ENCODE data around the gene PTGR3. TPM values are rescaled to one million over a fixed set of nuclear protein-coding genes. Genes with fewer than 3 reads are reported as not detected.

The PTGR3 gene
- total RNA-seq, 1 experiment from 2014 or later, result 1.6 TPM

GRCh38 chr18:75249175-75249518, 40.2 kb upstream of the PTGR3 start:
- H2AFZ ChIP-seq (ENCODE audit: low read length), result no peak overlapping the region
- H3K27ac ChIP-seq (ENCODE audit: insufficient read length, low read depth, low read length), result no peak overlapping the region
- WGBS (ENCODE audit: extremely low coverage, insufficient read length, low lambda C conversion rate), result no CpG with 5 or more reads among the region's 9 CpGs

More at GRCh38 chr18:75249175-75249518, 40.2 kb upstream of the PTGR3 start:
- no peak overlapping the region for H2BK20ac ChIP-seq (ENCODE audit: low read depth, low read length, poor library complexity, severe bottlenecking)
- no peaks in the 10 kb centered on the region for H3K9me3 ChIP-seq (ENCODE audit: control insufficient read depth, low read depth, low read length)
- H3K18ac ChIP-seq (ENCODE audit: insufficient read length, low read depth, low read length), result no peak overlapping the region
- Mint-ChIP-seq H3K4me3 (no peak overlapping the region), H3K36me3 (ENCODE audit: insufficient read depth in 1 of 3, low read depth in 3 of 3) (no peaks in the 10 kb centered on the region), H3K27me3 (ENCODE audit: low read depth) (no peaks in the 10 kb centered on the region), H3K4me1 (no peaks in the 10 kb centered on the region), H3K9me3 (no peaks in the 10 kb centered on the region; a peak in 1 of 5 replicates), H3K27ac (no peak overlapping the region)
- TF ChIP-seq CTCF (conservative IDR thresholded peaks at IDR 0.05), result no peak
- H3K23ac ChIP-seq (ENCODE audit: insufficient read length, low read depth, low read length), result no peak overlapping the region
- no peak overlapping the region for H3K9ac ChIP-seq (ENCODE audit: extremely low read depth, insufficient read length, low read length)
- no peaks in the 10 kb centered on the region for H3K23me2 ChIP-seq (ENCODE audit: insufficient read length, low read depth, low read length, poor library complexity, severe bottlenecking)
- H4K20me1 ChIP-seq (ENCODE audit: control insufficient read depth, insufficient read depth, insufficient read length), result no peaks in the 10 kb centered on the region
- no peak overlapping the region for H2BK15ac ChIP-seq (ENCODE audit: low read depth, low read length)
- no peaks in the 10 kb centered on the region for H3K79me1 ChIP-seq (ENCODE audit: insufficient read depth, low read depth, low read length, poor library complexity, severe bottlenecking)
- no peak overlapping the region for H2BK120ac ChIP-seq (ENCODE audit: low read depth, low read length, poor library complexity, severe bottlenecking)
- H3K56ac ChIP-seq (ENCODE audit: insufficient read length, low read depth, low read length), result no peak overlapping the region
- no peak overlapping the region for H3K4ac ChIP-seq (ENCODE audit: low read depth, low read length)
- no peak overlapping the region for H4K91ac ChIP-seq (ENCODE audit: insufficient read length, low read depth, low read length)
- no peaks in the 10 kb centered on the region for H3K79me2 ChIP-seq (ENCODE audit: insufficient read depth, low read length)
- H3K14ac ChIP-seq (ENCODE audit: insufficient read depth, low read length), result no peak overlapping the region
- no peaks in the 10 kb centered on the region for H3K27me3 ChIP-seq (ENCODE audit: insufficient read depth, low read length)
- H4K8ac ChIP-seq (replicated peaks; ENCODE audit: insufficient read length, low read depth, low read length), result no peak overlapping the region
- H3K4me2 ChIP-seq (ENCODE audit: insufficient read depth, insufficient read length, low read length), result no peak overlapping the region
- no peaks in the 10 kb centered on the region for H3K4me1 ChIP-seq (ENCODE audit: insufficient read depth, low read length)
- H2BK12ac ChIP-seq (ENCODE audit: insufficient read length, low read depth, low read length), result no peak overlapping the region
- DNase-seq, result no peak
- no peak overlapping the region for H3T11ph ChIP-seq (ENCODE audit: low read length)
- no peak overlapping the region for H2AK5ac ChIP-seq (ENCODE audit: insufficient read length, low read length)
- no peak overlapping the region for H2BK5ac ChIP-seq (ENCODE audit: insufficient read length, low read length)
- H4K5ac ChIP-seq (ENCODE audit: insufficient read length, low read depth, low read length), result no peak overlapping the region
